Measurements from ENCODE around the gene CACNA1S. TPM values are rescaled to one million over a fixed set of nuclear protein-coding genes. Genes with fewer than 3 reads are reported as not detected.

CACNA1S gene
- total RNA-seq, 4 donors from 2014 or later: not detected

DNA sequence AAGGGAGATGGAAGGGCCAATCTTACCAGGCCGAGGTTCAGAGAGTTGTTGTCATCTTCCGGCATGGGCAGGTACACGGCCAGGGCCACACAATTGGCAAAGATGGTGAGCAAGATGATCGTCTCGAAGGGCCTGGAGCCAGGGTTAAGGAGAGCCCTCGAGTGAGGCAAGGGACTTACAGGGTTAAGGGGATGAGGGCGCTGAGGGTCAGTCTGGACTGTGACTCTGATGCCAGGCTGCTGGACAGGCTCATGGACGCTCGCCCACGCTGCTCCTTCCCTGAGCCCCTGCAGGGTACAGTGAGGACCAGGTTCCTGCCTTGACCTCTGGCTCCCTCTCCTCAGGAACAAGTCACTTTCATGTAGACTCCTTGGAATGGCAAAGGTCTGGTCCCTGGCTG lies 2.1 kb downstream of the CACNA1S start:
- H3K9me3 ChIP-seq: no peaks in the 10 kb centered on the region
- TF ChIP-seq POLR2A (IDR thresholded peaks at IDR 0.05): no peak
- TF ChIP-seq, protein P1, sequence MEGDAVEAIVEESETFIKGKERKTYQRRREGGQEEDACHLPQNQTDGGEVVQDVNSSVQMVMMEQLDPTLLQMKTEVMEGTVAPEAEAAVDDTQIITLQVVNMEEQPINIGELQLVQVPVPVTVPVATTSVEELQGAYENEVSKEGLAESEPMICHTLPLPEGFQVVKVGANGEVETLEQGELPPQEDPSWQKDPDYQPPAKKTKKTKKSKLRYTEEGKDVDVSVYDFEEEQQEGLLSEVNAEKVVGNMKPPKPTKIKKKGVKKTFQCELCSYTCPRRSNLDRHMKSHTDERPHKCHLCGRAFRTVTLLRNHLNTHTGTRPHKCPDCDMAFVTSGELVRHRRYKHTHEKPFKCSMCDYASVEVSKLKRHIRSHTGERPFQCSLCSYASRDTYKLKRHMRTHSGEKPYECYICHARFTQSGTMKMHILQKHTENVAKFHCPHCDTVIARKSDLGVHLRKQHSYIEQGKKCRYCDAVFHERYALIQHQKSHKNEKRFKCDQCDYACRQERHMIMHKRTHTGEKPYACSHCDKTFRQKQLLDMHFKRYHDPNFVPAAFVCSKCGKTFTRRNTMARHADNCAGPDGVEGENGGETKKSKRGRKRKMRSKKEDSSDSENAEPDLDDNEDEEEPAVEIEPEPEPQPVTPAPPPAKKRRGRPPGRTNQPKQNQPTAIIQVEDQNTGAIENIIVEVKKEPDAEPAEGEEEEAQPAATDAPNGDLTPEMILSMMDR (IDR thresholded peaks at IDR 0.05): no peak
- H3K27ac ChIP-seq: no peak overlapping the region
- no peaks in the 10 kb centered on the region for H3K36me3 ChIP-seq
- intact Hi-C loops (cut with DNase I): loop anchor here (5.0 kb wide), 1 partner anchor 138 kb away; no protein-coding TSS in a partner anchor
- no peak overlapping the region for H3K4me3 ChIP-seq
- H3K4me1 ChIP-seq: peaks cover 6 to 15% (median 9%) of the 10 kb centered on the region in 3 donors
- WGBS, 2 donors: 80 to 83% methylated on average over 5 to 7 of the region's 10 CpGs
- H3K27me3 ChIP-seq: peaks cover 0 to 37% (median 2%) of the 10 kb centered on the region in 4 donors
- DNase-seq: no peak

DNA sequence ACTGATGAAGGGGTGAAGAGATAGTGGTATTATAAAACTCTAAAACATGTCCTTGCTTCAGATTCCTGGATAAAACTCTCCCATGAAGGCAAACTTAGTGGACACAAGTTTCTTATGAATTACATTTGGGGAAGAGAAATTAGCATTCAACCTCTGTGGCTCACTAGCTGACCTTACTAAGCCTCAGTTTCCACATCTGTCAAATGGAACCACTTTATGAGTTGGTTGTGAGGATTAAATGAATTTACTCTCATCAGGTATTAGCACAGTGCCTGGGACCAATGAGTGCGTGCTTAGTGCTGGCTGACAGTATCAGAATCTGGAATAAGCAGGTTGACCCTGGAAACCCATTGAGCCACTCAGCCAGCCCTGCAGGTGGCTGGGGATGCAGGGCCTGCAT lies 2.6 kb downstream of the CACNA1S start:
- TF ChIP-seq POLR2A (IDR thresholded peaks at IDR 0.05): no peak
- TF ChIP-seq, protein P1 (IDR thresholded peaks at IDR 0.05): no peak
- intact Hi-C loops (cut with DNase I): loop anchor here (5.0 kb wide), 1 partner anchor 137 kb away; no protein-coding TSS in a partner anchor
- no peaks in the 10 kb centered on the region for H3K9me3 ChIP-seq
- H3K4me3 ChIP-seq: no peak overlapping the region
- H3K4me1 ChIP-seq: peaks cover 5 to 10% (median 6%) of the 10 kb centered on the region in 3 donors
- peaks cover 0 to 32% (median 0%) of the 10 kb centered on the region in 4 donors for H3K27me3 ChIP-seq
- H3K27ac ChIP-seq: no peak overlapping the region
- H3K36me3 ChIP-seq: no peaks in the 10 kb centered on the region
- 100% methylated on average over 1 of the region's 1 CpG; no CpG with 5 or more reads in 1 of the 2 donors for WGBS, 2 donors
- DNase-seq: no peak

DNA sequence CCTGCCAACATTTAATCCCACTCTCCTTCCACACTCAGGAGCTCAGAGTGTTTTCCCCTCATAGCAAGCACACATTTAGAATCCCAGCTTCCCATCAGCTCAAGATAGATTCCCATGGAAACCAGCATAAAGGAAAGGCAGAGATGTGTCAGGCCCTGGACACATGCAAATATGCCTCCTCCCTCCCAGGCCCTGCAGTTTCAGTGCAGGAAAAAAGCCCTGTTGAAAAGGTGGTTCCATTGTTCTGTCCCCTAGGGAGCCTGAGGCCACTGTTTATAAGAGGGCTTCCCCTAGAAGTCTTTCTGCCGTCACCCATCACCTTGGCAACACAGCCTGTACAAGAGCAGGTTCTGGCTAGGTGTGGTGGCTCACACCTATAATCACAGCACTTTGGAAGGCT lies 3.6 kb downstream of the CACNA1S start:
- no peak for TF ChIP-seq POLR2A (IDR thresholded peaks at IDR 0.05)
- TF ChIP-seq, protein P1 (IDR thresholded peaks at IDR 0.05): no peak
- peaks cover 0 to 23% (median 0%) of the 10 kb centered on the region in 4 donors for H3K27me3 ChIP-seq
- 50 to 71% methylated on average over 1 of the region's 1 CpG for WGBS, 2 donors
- H3K27ac ChIP-seq: no peak overlapping the region
- intact Hi-C loops (cut with DNase I): no loop called here
- H3K9me3 ChIP-seq: no peaks in the 10 kb centered on the region
- no peak for DNase-seq
- H3K36me3 ChIP-seq: no peaks in the 10 kb centered on the region
- H3K4me1 ChIP-seq: no peaks in the 10 kb centered on the region
- no peak overlapping the region for H3K4me3 ChIP-seq

DNA sequence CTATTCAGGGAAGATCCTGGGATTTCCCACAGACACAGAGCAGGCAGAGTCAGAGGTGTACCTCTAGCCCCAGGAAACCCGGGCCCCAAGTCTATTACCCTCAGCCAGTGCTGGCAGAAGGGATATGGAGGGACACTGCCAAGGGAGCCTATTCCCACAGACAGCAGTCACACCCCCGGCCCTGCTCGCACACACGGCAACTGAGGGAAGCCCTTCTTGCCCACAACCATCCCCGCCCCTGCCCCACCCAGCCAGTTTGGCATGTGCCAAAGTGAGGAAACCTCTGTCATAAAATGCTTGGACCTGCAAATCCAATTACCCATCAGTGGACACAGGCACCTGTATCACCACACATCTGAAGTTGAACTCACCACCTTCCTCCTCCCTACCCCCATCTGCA lies 6.5 kb downstream of the CACNA1S start:
- peaks cover 0 to 7% (median 0%) of the 10 kb centered on the region in 4 donors for H3K27me3 ChIP-seq
- TF ChIP-seq POLR2A (IDR thresholded peaks at IDR 0.05): no peak
- TF ChIP-seq, protein P1 (IDR thresholded peaks at IDR 0.05): no peak
- no peaks in the 10 kb centered on the region for H3K4me1 ChIP-seq
- intact Hi-C loops (cut with DNase I): no loop called here
- no peak overlapping the region for H3K4me3 ChIP-seq
- H3K9me3 ChIP-seq: no peaks in the 10 kb centered on the region
- WGBS, 2 donors: 49 to 50% methylated on average over 4 of the region's 5 CpGs
- H3K27ac ChIP-seq: no peak overlapping the region
- no peak for DNase-seq
- no peaks in the 10 kb centered on the region for H3K36me3 ChIP-seq

DNA sequence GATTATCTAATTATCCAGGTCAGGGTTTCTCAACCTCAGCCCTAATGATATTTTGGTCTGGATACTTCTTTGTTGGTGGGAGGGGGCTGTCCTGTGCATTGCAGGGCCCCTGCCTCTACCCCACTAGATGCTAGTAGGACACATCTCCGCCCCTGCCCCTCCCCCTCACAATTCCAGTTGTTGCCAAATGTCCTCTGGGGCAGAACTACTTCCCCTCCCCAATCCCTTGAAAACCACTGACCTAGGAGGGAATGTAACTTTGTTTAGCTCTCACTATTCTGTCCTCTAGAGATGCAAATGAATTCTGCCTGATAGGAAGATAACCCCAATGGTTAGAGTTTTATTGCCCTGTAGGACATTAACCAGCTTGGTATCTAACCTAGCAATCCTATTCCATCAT lies 8.1 kb downstream of the CACNA1S start:
- TF ChIP-seq, protein P1 (IDR thresholded peaks at IDR 0.05): no peak
- no peak for TF ChIP-seq POLR2A (IDR thresholded peaks at IDR 0.05)
- intact Hi-C loops (cut with DNase I): no loop called here
- H3K9me3 ChIP-seq: no peaks in the 10 kb centered on the region
- no peaks in the 10 kb centered on the region for H3K36me3 ChIP-seq
- H3K4me3 ChIP-seq: no peak overlapping the region
- no peaks in the 10 kb centered on the region for H3K27me3 ChIP-seq
- 25 to 50% methylated on average over 1 of the region's 1 CpG for WGBS, 2 donors
- DNase-seq: no peak
- no peak overlapping the region for H3K27ac ChIP-seq
- H3K4me1 ChIP-seq: no peaks in the 10 kb centered on the region

Data from esophagus squamous epithelium (tissue), 5 donors.